NCI-H146 (cell line): Measurements from ENCODE around the gene CAP2.
A peak's percentile ranks its signal among the peaks of the same experiment; 100 is the strongest.
"Not testable (repeated sequence)": the region's sequence is repeated elsewhere in the genome, so short reads cannot be mapped to it uniquely, and the experiment has no call there.

Experiments
- DNase-seq: peaks from one replicate; lab custom pipeline; 2025; lab: John Stamatoyannopoulos, UW

Gene CAP2

GRCh38 chr6:17581282-17581681 lies 187.9 kb downstream of the CAP2 start:
- DNase-seq = not testable (repeated sequence)

GRCh38 chr6:17583811-17584210 lies 190.4 kb downstream of the CAP2 start:
- no peak for DNase-seq

- DNase-seq = peak; percentile 67
Measured at GRCh38 chr6:17584241-17584803, 190.9 kb downstream of the CAP2 start.

- peak; percentile 50 for DNase-seq
Measured at GRCh38 chr6:17585766-17586490, 192.5 kb downstream of the CAP2 start.

GRCh38 chr6:17586623-17587022 lies 193.2 kb downstream of the CAP2 start:
- DNase-seq = not testable (repeated sequence)

- no peak for DNase-seq
Measured at GRCh38 chr6:17588011-17588410, 194.6 kb downstream of the CAP2 start.

GRCh38 chr6:17589406-17590096 lies 196.2 kb downstream of the CAP2 start:
- peak; percentile 7 for DNase-seq

GRCh38 chr6:17591287-17591686 lies 197.9 kb downstream of the CAP2 start:
- DNase-seq = no peak

- no peak for DNase-seq
Measured at GRCh38 chr6:17593246-17593645, 199.9 kb downstream of the CAP2 start.

GRCh38 chr6:17596085-17596484 lies 202.7 kb downstream of the CAP2 start:
- no peak for DNase-seq

- peak; percentile 94 for DNase-seq
Measured at GRCh38 chr6:17599877-17600526, 206.6 kb downstream of the CAP2 start, which contains the start of gene FAM8A1. FAM8A1 (plus strand) TSS chr6:17600302; CDS start chr6:17600410, 108 bp downstream.

- peak; percentile 70 for DNase-seq
Measured at GRCh38 chr6:17600527-17601385, 207.4 kb downstream of the CAP2 start.

GRCh38 chr6:17601386-17601703 lies 207.9 kb downstream of the CAP2 start:
- no peak for DNase-seq

- DNase-seq = no peak
Measured at GRCh38 chr6:17602888-17603287, 209.5 kb downstream of the CAP2 start.

- no peak for DNase-seq
Measured at GRCh38 chr6:17606606-17607005, 213.2 kb downstream of the CAP2 start.
